Neutrophil (primary cell): ENCODE results near the gene IRF5.

ENCODE experiments used
- H3K27ac ChIP-seq: fragments of 200-600 bp; sonication (generic); 2 replicates; pipeline ENCODE4 v1.5.1; 2016; ENCODE audit warnings: mild to moderate bottlenecking, moderate library complexity
- H3K27me3 ChIP-seq: fragments of 200-600 bp; sonication (generic); 2 replicates; pipeline ENCODE4 v1.6.0; 2016; ENCODE audit warnings: mild to moderate bottlenecking
- H3K36me3 ChIP-seq: fragments of 200-600 bp; sonication (generic); 2 replicates; pipeline ENCODE4 v1.5.1; 2017
- H3K4me1 ChIP-seq, 2 experiments: fragments of 200-600 bp in 1 of 2; sonication (generic) in 1 of 2; 1 replicate in 1 of 2; 2 replicates in 1 of 2; pipeline versions ENCODE4 v1.5.1 to v1.6.1; 2013 to 2016; ENCODE audit warnings: low read depth in 1 of 2, low read length in 1 of 2, mild to moderate bottlenecking in 1 of 2, moderate library complexity in 1 of 2; ENCODE audit not compliant: control insufficient read depth in 1 of 2, insufficient read depth in 1 of 2
- H3K4me3 ChIP-seq, 2 experiments: fragments of 200-600 bp in 1 of 2; sonication (generic) in 1 of 2; 1 replicate in 1 of 2; 2 replicates in 1 of 2; pipeline ENCODE4 v1.5.1; 2013 to 2016; ENCODE audit warnings: low read depth in 1 of 2, low read length in 1 of 2, mild to moderate bottlenecking in 1 of 2, moderate library complexity in 1 of 2
- H3K9me3 ChIP-seq: fragments of 200-600 bp; sonication (generic); 2 replicates; pipeline ENCODE4 v1.5.1; 2016
- TF ChIP-seq, protein P1 (sequence below): fragments of 200-600 bp; sonication (generic); IDR thresholded peaks from 2 replicates; pipeline ENCODE4 v1.5.1; 2016; ENCODE audit warnings: antibody characterized with exemption

IRF5 gene

DNA sequence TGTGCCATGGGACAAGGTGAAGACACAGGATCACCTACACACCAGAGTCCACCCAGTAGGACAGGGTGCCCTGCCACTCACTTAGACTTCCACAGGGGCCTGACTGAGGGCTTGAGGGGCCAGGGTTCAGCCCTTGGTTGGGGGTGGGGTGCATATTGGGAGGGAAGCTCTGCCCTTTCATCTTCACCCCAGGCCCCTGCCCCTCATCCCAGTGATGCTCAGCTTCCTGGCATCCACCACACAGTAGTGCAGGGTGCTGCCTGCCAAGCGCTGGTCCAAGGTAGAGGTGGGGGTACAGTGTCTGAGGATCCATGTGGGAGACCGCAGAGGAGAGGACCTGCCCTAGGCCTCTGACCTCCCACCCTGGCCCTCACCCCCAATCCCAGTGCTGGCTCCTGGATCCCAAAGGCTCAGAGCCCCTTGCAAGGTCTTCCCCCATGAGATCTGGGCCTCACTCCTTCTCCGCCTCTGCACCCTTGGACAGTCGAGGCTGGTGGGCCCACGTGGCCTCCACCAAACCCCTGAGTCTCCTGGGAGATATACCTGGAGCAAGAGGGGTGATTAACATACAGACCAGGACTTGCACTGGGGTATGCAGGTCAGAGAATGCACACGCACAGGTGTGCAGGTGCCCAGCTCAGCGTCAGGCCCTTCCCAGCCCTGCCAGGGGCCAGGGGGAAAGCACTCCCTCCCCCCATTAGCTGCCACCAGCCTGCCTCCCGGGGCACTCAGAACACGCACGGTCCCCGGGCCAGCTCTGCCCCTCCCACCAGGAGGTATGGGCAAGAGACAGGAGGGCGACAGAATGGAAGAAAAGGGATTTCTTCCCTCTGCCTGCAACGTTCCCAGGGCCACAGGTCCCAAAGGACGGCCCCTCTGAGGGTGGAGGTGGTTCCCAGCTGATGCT, 8.6 kb upstream of the IRF5 start:
- Histone ChIP-seq H3K4me3 (no peak overlapping the region), H3K36me3 (no peaks in the 10 kb centered on the region), H3K4me1 (peaks cover 7 to 8% of the 10 kb centered on the region in 2 experiments), H3K27ac (no peak overlapping the region), H3K9me3 (no peaks in the 10 kb centered on the region), H3K27me3 (peaks cover 16% of the 10 kb centered on the region)
- TF ChIP-seq, protein P1, sequence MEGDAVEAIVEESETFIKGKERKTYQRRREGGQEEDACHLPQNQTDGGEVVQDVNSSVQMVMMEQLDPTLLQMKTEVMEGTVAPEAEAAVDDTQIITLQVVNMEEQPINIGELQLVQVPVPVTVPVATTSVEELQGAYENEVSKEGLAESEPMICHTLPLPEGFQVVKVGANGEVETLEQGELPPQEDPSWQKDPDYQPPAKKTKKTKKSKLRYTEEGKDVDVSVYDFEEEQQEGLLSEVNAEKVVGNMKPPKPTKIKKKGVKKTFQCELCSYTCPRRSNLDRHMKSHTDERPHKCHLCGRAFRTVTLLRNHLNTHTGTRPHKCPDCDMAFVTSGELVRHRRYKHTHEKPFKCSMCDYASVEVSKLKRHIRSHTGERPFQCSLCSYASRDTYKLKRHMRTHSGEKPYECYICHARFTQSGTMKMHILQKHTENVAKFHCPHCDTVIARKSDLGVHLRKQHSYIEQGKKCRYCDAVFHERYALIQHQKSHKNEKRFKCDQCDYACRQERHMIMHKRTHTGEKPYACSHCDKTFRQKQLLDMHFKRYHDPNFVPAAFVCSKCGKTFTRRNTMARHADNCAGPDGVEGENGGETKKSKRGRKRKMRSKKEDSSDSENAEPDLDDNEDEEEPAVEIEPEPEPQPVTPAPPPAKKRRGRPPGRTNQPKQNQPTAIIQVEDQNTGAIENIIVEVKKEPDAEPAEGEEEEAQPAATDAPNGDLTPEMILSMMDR, result no peak

DNA sequence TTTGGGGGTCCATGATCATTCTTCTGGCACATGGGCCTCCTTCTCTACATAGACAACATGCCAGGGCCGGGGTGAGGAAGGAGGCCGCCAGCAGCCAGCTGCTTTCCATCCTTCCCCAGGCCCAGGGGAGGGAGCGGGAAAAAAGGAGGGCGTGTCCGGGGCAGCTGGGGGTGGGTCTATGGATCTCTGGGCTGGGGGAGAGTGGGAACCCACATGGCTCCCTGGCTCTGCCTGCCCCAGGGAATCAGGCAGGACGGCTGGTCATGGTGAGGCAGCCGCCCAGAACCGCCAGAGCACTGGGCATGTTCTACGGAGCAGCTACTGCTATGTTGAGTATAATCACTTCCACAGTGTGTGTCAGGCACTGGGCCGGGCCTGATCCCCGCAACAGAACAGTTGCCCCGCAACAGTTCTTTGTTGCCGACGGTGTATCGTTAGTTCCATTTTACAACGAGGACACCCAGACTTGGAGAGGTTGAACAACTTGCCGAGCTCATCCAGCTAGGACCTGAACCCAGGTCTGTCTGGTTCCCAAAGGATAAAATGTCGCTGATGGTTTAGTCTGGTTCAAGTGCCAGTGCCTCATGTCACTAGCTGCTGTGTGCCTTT, 6.4 kb upstream of the IRF5 start:
- Histone ChIP-seq H3K9me3 (no peaks in the 10 kb centered on the region), H3K36me3 (no peaks in the 10 kb centered on the region), H3K4me3 (no peak overlapping the region), H3K4me1 (peaks cover 7 to 8% of the 10 kb centered on the region in 2 experiments), H3K27me3 (no peaks in the 10 kb centered on the region), H3K27ac (no peak overlapping the region)
- TF ChIP-seq, protein P1, result no peak

DNA sequence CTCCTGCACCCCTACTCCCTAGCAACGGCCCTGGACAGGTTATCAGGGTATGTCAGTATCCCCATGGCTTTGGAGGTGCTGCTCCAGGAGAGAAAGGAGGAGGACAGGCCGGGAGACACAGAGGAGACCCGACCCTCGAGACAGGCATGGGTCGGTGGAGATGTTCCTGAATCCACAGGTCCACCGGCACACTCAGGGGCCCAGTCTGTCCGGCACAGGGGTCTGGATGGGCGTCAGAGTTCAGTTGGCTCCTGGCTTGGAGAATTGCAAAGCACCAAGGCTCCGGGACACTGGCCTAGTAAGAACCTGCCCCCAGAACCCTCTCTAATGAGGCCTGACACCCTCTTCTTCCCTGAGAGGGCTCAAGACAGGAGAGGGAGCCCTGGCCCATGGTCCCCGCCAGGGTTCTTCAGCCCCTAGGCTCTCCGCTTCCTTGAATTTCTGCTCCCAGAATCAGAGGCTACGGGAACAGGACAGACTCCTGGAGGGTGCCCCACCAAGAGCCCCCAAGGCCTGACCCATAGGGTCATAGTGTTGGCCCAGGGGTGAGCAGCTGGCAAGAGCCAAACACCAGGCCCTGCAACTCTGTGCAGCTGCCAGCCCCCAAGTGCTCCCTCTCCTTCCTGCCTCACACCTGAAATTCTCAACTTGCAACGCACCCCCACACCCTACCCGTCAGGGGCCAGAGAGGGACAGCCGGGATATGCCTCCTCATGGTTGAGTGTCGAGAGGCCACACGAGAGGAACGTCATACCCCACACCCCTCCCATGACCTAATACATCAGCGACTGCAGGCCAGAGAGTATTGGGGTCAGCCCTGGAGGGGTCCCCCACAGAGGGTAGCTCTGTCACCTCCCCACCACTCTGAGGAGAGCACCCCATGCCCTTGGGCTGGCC, 5.5 kb upstream of the IRF5 start:
- Histone ChIP-seq H3K4me1 (peaks cover 7 to 8% of the 10 kb centered on the region in 2 experiments), H3K4me3 (no peak overlapping the region), H3K27ac (no peak overlapping the region), H3K36me3 (no peaks in the 10 kb centered on the region), H3K27me3 (no peaks in the 10 kb centered on the region), H3K9me3 (no peaks in the 10 kb centered on the region)
- TF ChIP-seq, protein P1, result no peak

DNA sequence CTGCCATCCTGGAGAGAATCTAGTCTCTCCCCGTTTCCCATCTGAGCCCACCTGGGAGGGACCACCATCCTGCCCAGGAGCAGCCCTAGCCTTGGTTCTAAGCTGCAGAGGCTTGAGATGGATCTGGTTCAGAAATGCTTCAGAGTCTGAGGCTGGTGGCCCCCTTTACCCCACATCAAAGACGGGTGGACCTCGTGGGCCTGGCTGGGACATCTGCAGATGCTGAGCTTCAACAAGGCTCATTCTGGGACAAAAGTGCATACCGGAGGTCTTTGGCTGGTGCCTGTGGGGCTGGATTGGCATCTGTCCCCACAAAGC, 4.9 kb upstream of the IRF5 start:
- TF ChIP-seq, protein P1, result no peak
- no peak overlapping the region for H3K4me3 ChIP-seq

DNA sequence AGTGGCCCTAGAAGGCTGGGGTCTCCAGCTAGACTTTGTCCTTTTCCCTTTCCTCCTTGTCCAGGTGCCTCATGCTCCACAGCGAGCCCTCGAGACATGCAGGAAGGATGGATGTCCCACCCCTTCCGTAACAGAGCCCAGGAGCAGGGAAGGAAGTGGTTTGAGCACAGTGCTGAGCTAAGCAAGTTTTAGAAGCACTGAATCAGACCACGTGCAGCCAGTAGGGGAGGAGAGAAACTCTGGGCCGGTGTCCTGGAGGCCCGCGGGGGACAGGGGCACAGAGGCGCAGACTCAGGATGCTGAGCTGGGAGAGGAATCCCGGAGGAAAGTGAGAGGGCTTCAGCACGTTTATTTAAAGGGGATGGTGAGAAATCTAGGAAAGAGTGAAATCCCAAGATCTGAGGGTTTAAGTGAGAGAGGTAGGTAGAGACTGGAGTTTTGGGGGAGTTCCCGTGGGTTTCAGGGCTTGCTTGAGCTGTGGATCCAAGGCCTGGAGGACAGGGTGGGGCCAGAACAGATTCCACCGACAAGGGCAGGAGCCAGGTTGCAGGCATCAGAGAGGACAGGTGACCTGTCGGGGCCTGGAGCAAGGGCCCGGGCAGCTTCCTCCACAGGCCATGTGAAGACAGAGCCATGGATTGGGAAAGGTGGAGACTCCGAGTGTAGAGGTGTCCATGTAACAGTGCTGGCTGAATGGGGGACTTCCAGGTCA, 4.4 kb upstream of the IRF5 start:
- no peaks in the 10 kb centered on the region for H3K36me3 ChIP-seq
- H3K27ac ChIP-seq, result no peak overlapping the region
- H3K27me3 ChIP-seq, result no peaks in the 10 kb centered on the region
- H3K4me3 ChIP-seq, result no peak overlapping the region
- H3K9me3 ChIP-seq, result no peaks in the 10 kb centered on the region
- TF ChIP-seq, protein P1, result no peak
- H3K4me1 ChIP-seq, result peaks cover 12 to 16% of the 10 kb centered on the region in 2 experiments

More for the DNA sequence above, 4.9 kb upstream of the IRF5 start:
- Histone ChIP-seq H3K4me1 (peaks cover 11 to 13% of the 10 kb centered on the region in 2 experiments), H3K27ac (no peak overlapping the region), H3K27me3 (no peaks in the 10 kb centered on the region), H3K9me3 (no peaks in the 10 kb centered on the region), H3K36me3 (no peaks in the 10 kb centered on the region)
